Epithelial cell of proximal tubule (primary cell): ENCODE measurements around the gene NOD1. TPM values are rescaled to one million over a fixed set of nuclear protein-coding genes. Genes with fewer than 3 reads are reported as not detected.
"Not testable (repeated sequence)": the region's sequence is repeated elsewhere in the genome, so short reads cannot be mapped to it uniquely, and the experiment has no call there.

Source experiments
- DNase-seq: peaks from one replicate; pipeline ENCODE4 v3.0.0-alpha.2; 2011; ENCODE audit warnings: low read depth
- H3K4me3 ChIP-seq: 2 replicates; pipeline ENCODE4 v1.5.1; 2011; ENCODE audit warnings: low read depth, mild to moderate bottlenecking, low read length
- CTCF ChIP-seq: conservative IDR thresholded peaks from 2 replicates; pipeline ENCODE4 v1.5.1; 2012; ENCODE audit warnings: low read depth, mild to moderate bottlenecking, low read length
- total RNA-seq: library from RNA; depleted of rRNA; stranded (reverse); fragments of >200 nt; gene quantifications from 2 replicates; pipeline ENCODE4 v1.2.3, GENCODE V29; 2015

Gene NOD1
- total RNA-seq, 1 donor from 2014 or later = 5.1 TPM

GRCh38 chr7:30511973-30512662, 33.5 kb upstream of the NOD1 start:
- no peak for TF ChIP-seq CTCF

GRCh38 chr7:30511494-30511893, 32.9 kb upstream of the NOD1 start:
- no peak for DNase-seq
- no peak overlapping the region for H3K4me3 ChIP-seq
- no peak for TF ChIP-seq CTCF

More at GRCh38 chr7:30511973-30512662, 33.5 kb upstream of the NOD1 start:
- no peak overlapping the region for H3K4me3 ChIP-seq
- DNase-seq = no peak

- H3K4me3 ChIP-seq = no peak overlapping the region
- DNase-seq = no peak
- peak; percentile 82 for TF ChIP-seq CTCF
These were observed 31.8 kb upstream of the NOD1 start for GRCh38 chr7:30510124-30511075.

GRCh38 chr7:30509171-30509857, 30.7 kb upstream of the NOD1 start:
- not testable (repeated sequence) for H3K4me3 ChIP-seq, DNase-seq

GRCh38 chr7:30507346-30507900, 28.8 kb upstream of the NOD1 start:
- not testable (repeated sequence) for DNase-seq, H3K4me3 ChIP-seq

- H3K4me3 ChIP-seq = peak overlapping the region; percentile 72
- DNase-seq = no peak
- TF ChIP-seq CTCF = no peak
These were observed 26.7 kb upstream of the NOD1 start for GRCh38 chr7:30505174-30505697.

GRCh38 chr7:30504301-30505173, 26.0 kb upstream of the NOD1 start, which contains the start of gene GGCT:
Gene GGCT (minus strand): TSS chr7:30504829. CDS start chr7:30504709, 120 bp downstream.
- peak; percentile 79 for DNase-seq
- TF ChIP-seq CTCF = no peak
- peak within 1 kb of the TSS; percentile 72 for H3K4me3 ChIP-seq
